IPS-20b (cell line): ENCODE results near the gene CHML.

Experiments
- H3K27ac ChIP-seq: one replicate; pipeline ENCODE4 v1.5.1; 2013; ENCODE audit warnings: low read length
- H3K27me3 ChIP-seq: 2 replicates; pipeline ENCODE4 v1.6.1; 2013; ENCODE audit warnings: mild to moderate bottlenecking, low read length, inconsistent platforms; ENCODE audit not compliant: insufficient read depth
- H3K36me3 ChIP-seq: 2 replicates; pipeline ENCODE4 v1.6.1; 2013; ENCODE audit warnings: low read depth, mild to moderate bottlenecking, inconsistent platforms, low read length, moderate library complexity; ENCODE audit not compliant: insufficient read depth
- H3K4me1 ChIP-seq: 2 replicates; pipeline ENCODE4 v1.6.1; 2013; ENCODE audit warnings: mild to moderate bottlenecking, control low read depth, inconsistent platforms, low read length, moderate library complexity; ENCODE audit not compliant: insufficient read depth
- H3K4me3 ChIP-seq: 2 replicates; pipeline ENCODE4 v1.5.1; 2013; ENCODE audit warnings: mild to moderate bottlenecking, low read length, inconsistent platforms
- H3K9ac ChIP-seq: 2 replicates; pipeline ENCODE4 v1.6.1; 2013; ENCODE audit warnings: low read depth, mild to moderate bottlenecking, inconsistent platforms, low read length, moderate library complexity
- H3K9me3 ChIP-seq: 2 replicates; pipeline ENCODE4 v1.6.1; 2013; ENCODE audit warnings: mild to moderate bottlenecking, low read depth, low read length, inconsistent platforms; ENCODE audit not compliant: insufficient read depth

Gene CHML

GRCh38 chr1:241644259-241644658 lies 4.1 kb upstream of the CHML start:
- no peaks in the 10 kb centered on the region for H3K27me3 ChIP-seq
- H3K36me3 ChIP-seq: no peaks in the 10 kb centered on the region
- no peak overlapping the region for H3K27ac ChIP-seq
- H3K4me1 ChIP-seq: peaks cover 6% of the 10 kb centered on the region
- H3K9me3 ChIP-seq: no peaks in the 10 kb centered on the region
- H3K4me3 ChIP-seq: no peak overlapping the region
- H3K9ac ChIP-seq: no peak overlapping the region

DNA sequence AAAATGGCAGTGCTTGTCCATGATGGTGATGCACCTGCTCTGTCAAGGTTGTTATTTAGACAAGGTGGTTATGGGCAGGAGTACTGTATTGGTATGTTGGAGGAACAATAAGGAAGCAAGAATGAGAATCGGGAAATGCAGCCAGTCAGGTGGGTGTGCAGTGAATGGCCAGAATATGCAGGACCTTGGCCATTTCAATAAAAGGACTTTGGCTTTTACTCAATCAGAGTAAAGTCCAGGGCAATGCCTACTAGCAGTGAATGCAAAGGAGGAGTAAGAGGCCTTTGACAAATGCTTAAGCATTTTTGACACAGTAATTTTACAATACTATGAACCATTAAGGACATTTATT lies 2.4 kb upstream of the CHML start:
- no peak overlapping the region for H3K4me3 ChIP-seq
- peaks cover 5% of the 10 kb centered on the region; the same call in 1 of the 2 replicates for H3K36me3 ChIP-seq
- no peaks in the 10 kb centered on the region for H3K9me3 ChIP-seq
- H3K27me3 ChIP-seq: no peaks in the 10 kb centered on the region
- H3K4me1 ChIP-seq: peaks cover 8% of the 10 kb centered on the region
- H3K27ac ChIP-seq: no peak overlapping the region
- no peak overlapping the region for H3K9ac ChIP-seq

DNA sequence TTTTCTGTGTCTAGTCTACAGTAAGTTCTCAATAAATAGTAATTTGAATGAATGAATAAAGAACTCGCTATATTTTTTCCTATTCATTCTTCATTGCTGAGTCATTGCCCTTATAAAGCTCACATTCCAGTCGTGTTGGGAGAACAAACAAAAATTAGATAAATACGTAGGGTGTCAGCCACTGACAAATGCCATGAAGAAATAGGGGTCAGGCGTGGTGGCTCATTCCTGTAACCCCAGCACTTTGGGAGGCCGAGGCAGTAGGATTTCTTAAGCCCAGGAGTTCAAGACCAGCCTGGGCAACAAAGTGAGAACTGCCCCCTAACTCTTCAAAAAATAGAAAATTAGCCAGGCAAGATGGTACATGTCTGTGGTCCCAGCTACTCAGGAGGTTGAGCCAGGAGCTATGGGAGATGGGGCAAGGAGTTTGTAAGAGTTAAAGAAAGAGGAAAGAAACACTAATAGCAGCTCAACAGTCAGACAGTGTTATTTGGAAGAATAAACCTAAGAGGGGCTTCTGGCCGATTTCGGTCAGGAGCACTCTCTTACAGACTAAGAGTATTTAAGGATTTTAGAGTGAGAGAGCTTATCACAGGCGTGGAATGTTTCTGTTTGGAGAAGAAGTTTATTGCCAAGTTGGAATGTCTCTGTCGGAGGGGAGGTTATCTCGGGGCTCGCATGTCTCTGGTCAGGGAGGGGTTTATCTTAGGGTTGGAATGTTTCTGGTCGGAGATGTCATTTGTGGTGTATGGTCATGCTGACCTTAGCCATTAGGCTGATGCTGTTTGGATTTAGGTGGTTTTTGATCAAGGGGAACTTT lies 1.8 kb upstream of the CHML start:
- peaks cover 14% of the 10 kb centered on the region for H3K4me1 ChIP-seq
- no peak overlapping the region for H3K27ac ChIP-seq
- H3K9ac ChIP-seq: no peak overlapping the region
- no peaks in the 10 kb centered on the region for H3K9me3 ChIP-seq
- H3K27me3 ChIP-seq: no peaks in the 10 kb centered on the region
- peaks cover 11% of the 10 kb centered on the region; the same call in 1 of the 2 replicates for H3K36me3 ChIP-seq
- no peak overlapping the region for H3K4me3 ChIP-seq

DNA sequence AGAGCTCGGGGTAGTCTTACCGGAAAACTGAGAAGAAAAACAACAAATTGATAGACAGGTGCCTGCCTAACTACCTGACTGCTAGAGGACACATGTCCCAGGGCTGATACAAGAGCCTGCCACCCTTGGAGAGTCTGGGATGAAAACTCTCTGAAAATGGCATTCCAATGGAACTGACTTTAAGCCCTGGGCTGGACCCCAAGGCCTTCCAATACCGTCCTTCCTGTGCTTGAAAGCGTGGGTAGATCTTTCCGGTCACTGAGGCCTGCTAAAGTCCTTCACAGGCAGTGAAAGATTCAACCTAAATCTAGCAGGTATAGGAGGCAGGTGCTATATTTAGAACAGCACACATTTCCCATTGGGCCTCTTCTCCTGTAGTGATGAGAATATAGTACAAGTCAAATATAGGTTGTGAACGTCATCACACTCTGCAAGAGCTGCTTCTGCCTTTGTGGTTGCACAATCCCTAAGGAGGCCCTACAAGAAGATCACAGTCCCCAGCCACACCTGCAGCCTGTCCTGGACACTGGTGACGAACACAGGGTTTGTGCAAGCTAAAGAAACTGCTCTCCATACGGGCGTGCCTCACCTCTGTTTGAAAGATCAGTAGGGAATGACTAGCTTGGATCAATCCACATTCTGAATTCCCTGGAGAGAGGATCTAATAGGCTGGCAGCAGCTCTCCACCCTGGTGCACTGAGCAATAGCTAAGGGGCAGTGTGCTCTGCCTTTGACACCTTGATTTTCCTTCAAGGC lies 876 bp upstream of the CHML start:
- Histone ChIP-seq H3K27ac (no peak overlapping the region), H3K9ac (peak overlapping the region; percentile 52; the same call in 1 of the 2 replicates), H3K36me3 (peaks cover 19% of the 10 kb centered on the region; the same call in 1 of the 2 replicates), H3K9me3 (no peaks in the 10 kb centered on the region), H3K4me1 (peaks cover 15% of the 10 kb centered on the region), H3K4me3 (peak overlapping the region; percentile 64), H3K27me3 (no peaks in the 10 kb centered on the region)

GRCh38 chr1:241639623-241640148 lies 483 bp downstream of the CHML start:
- Histone ChIP-seq H3K4me1 (peaks cover 12% of the 10 kb centered on the region), H3K27ac (peak overlapping the region; percentile 65), H3K27me3 (no peaks in the 10 kb centered on the region), H3K36me3 (peaks cover 32% of the 10 kb centered on the region), H3K9ac (peak overlapping the region; percentile 88), H3K4me3 (peak overlapping the region; percentile 77), H3K9me3 (no peaks in the 10 kb centered on the region)

- Histone ChIP-seq H3K9me3 (no peaks in the 10 kb centered on the region), H3K36me3 (peaks cover 38% of the 10 kb centered on the region), H3K27me3 (no peaks in the 10 kb centered on the region), H3K27ac (peak overlapping the region; percentile 16), H3K4me1 (peaks cover 12% of the 10 kb centered on the region), H3K4me3 (peak overlapping the region; percentile 77), H3K9ac (peak overlapping the region; percentile 88)
Observed at GRCh38 chr1:241638909-241639622, 1.1 kb downstream of the CHML start.

DNA sequence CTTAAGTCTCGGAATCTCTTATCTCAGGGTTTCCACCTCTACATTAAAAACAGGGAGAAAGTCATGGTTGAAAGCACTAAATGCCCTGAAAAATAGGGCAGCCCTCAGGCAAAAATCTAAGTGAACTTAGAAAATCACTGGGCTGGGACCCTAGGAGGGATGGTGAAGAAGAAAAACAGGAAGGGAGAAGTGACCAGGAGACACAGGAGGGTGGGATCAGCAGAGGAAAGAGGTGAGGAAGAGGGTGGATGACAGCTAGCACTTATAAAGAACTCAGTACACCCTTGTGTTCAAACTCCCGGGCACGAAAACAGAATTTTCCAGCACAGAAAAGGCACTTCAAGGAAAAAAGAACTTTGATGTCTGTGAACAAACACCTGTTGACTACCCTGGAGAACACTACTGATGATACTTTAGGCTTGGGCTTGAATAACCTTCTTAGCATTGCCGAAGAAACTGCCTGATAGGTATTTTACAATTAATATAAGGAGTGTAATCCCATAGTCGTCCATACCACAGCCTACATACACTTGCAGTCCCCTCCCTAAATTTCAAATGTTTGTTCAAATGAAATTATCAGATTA lies 2.0 kb downstream of the CHML start:
- Histone ChIP-seq H3K27me3 (no peaks in the 10 kb centered on the region), H3K9me3 (no peaks in the 10 kb centered on the region), H3K36me3 (peaks cover 47% of the 10 kb centered on the region), H3K4me3 (peak overlapping the region; percentile 77), H3K27ac (no peak overlapping the region), H3K9ac (peak overlapping the region; percentile 88; the same call in 1 of the 2 replicates), H3K4me1 (peaks cover 12% of the 10 kb centered on the region)

GRCh38 chr1:241637604-241638003 lies 2.6 kb downstream of the CHML start:
- H3K4me3 ChIP-seq: peak overlapping the region; percentile 77
- H3K4me1 ChIP-seq: peaks cover 16% of the 10 kb centered on the region
- H3K9ac ChIP-seq: peak overlapping the region; percentile 88; the same call in 1 of the 2 replicates
- no peaks in the 10 kb centered on the region for H3K9me3 ChIP-seq
- no peak overlapping the region for H3K27ac ChIP-seq
- peaks cover 53% of the 10 kb centered on the region for H3K36me3 ChIP-seq
- no peaks in the 10 kb centered on the region for H3K27me3 ChIP-seq

- no peaks in the 10 kb centered on the region for H3K27me3 ChIP-seq
- peaks cover 17% of the 10 kb centered on the region for H3K4me1 ChIP-seq
- peak overlapping the region; percentile 88; the same call in 1 of the 2 replicates for H3K9ac ChIP-seq
- peaks cover 58% of the 10 kb centered on the region for H3K36me3 ChIP-seq
- H3K27ac ChIP-seq: no peak overlapping the region
- no peaks in the 10 kb centered on the region for H3K9me3 ChIP-seq
- H3K4me3 ChIP-seq: peak overlapping the region; percentile 77
Observed at GRCh38 chr1:241637046-241637590, 3.1 kb downstream of the CHML start.

- H3K27me3 ChIP-seq: no peaks in the 10 kb centered on the region
- peaks cover 65% of the 10 kb centered on the region for H3K36me3 ChIP-seq
- no peak overlapping the region for H3K9ac ChIP-seq
- H3K4me1 ChIP-seq: peaks cover 22% of the 10 kb centered on the region
- H3K9me3 ChIP-seq: no peaks in the 10 kb centered on the region
- H3K27ac ChIP-seq: no peak overlapping the region
- H3K4me3 ChIP-seq: no peak overlapping the region
Observed at GRCh38 chr1:241636291-241636690, 3.9 kb downstream of the CHML start.
